Activated CD4-positive, alpha-beta memory T cell treated with anti-CD3 and anti-CD28 coated beads, Interleukin-2, amount 10 ng/mL, durations not matched to agents 7 days and 5 days (primary cell): ENCODE measurements around the gene EMP1. TPM values are rescaled to one million over a fixed set of nuclear protein-coding genes. Genes with fewer than 3 reads are reported as not detected.

Experiments
- CTCF ChIA-PET: fragments of 350-600 bp; sonication (Branson Sonifier 250); formaldehyde crosslinking; loops from one replicate; lab custom pipeline; 2021; ENCODE audit warnings: antibody characterized with exemption, inconsistent platforms; lab: Charles Lee
- POLR2A ChIA-PET: fragments of 350-600 bp; sonication (Branson Sonifier 250); formaldehyde crosslinking; loops from one replicate; lab custom pipeline; 2021; ENCODE audit warnings: antibody characterized with exemption; lab: Charles Lee
- DNase-seq: peaks from one replicate; pipeline ENCODE4 v3.0.0-alpha.2; 2020
- H3K27ac Mint-ChIP-seq: one replicate; pipeline ENCODE4 v1.8.0; 2021; ENCODE audit warnings: mild to moderate bottlenecking, mixed read lengths
- H3K27me3 Mint-ChIP-seq: one replicate; pipeline ENCODE4 v1.8.0; 2021; ENCODE audit warnings: mixed read lengths
- H3K36me3 Mint-ChIP-seq: one replicate; pipeline ENCODE4 v1.8.0; 2021; ENCODE audit warnings: low read depth, mixed read lengths
- H3K4me1 Mint-ChIP-seq: one replicate; pipeline ENCODE4 v1.8.0; 2021; ENCODE audit warnings: mixed read lengths
- H3K4me3 Mint-ChIP-seq: one replicate; pipeline ENCODE4 v1.8.0; 2021; ENCODE audit warnings: mild to moderate bottlenecking, mixed read lengths
- H3K9me3 Mint-ChIP-seq: one replicate; pipeline ENCODE4 v1.8.0; 2021; ENCODE audit warnings: mixed read lengths
- total RNA-seq, 2 experiments: library from RNA; stranded (reverse); gene quantifications; one replicate each; pipeline ENCODE4 v1.2.3, GENCODE V29; 2021

EMP1 gene
- total RNA-seq, 2 experiments from 2014 or later: 90.4 to 101 TPM

DNA sequence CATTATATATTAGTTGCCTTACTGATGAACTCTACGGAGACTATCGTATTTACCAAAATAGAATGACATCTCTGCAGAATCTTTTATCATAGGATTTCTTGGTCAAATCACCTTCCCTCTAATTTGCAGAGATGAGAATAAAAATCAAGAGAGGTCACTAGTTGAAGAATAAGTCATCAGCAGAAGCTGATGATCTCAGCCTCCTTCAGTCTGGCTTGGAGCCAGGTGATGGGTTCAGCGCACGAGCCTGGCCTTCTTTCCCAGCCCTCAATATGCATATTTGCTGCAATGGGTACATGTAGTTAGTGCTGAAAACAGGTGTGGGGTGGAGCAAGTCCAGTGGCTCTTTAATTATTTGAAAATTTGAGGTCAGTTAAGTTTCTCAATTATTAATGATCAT is 19.2 kb upstream of the EMP1 start:
- Mint-ChIP-seq H3K4me1 (peaks cover 69% of the 10 kb centered on the region), H3K36me3 (peaks cover 4% of the 10 kb centered on the region), H3K27ac (no peak overlapping the region), H3K27me3 (peaks cover 39% of the 10 kb centered on the region), H3K4me3 (no peak overlapping the region), H3K9me3 (no peaks in the 10 kb centered on the region)
- ChIA-PET CTCF (no interaction called here), POLR2A (no interaction called here)
- no peak for DNase-seq

DNA sequence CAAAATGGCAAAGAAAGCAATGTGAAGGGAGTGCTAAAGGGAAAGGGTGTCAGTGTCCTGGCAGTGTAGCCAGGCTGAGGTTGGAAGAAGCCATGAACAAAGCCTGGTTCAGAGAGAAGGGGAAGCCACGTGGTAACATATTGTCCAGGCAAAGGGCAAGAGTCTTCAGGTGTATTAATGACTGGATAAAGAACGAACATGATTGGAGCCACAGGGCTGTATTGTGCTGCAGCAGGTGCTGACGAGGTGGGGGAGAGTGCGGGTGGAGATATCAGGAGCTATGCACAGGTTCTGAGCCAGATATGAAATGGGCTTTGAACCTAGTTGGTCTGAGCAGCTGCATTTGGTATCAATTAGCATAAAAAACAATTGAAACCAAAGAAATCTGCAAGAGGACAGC is 18.6 kb upstream of the EMP1 start:
- CTCF ChIA-PET: interaction anchor here (2.3 kb wide), 1 partner anchor 34 kb away, joined by 7 read pairs; no protein-coding TSS in a partner anchor

GRCh38 chr12:13178568-13179210 is 17.8 kb upstream of the EMP1 start:
- peaks cover 4% of the 10 kb centered on the region for H3K36me3 Mint-ChIP-seq
- CTCF ChIA-PET: interaction anchor here (0.7 to 2.3 kb wide), 6 partner anchors 15 to 80 kb away, joined by 3 to 10 read pairs (median 6); partner anchors contain the start of gene EMP1
- H3K9me3 Mint-ChIP-seq: no peaks in the 10 kb centered on the region
- peaks cover 68% of the 10 kb centered on the region for H3K4me1 Mint-ChIP-seq
- peak overlapping the region; percentile 62 for H3K4me3 Mint-ChIP-seq
- H3K27ac Mint-ChIP-seq: peak overlapping the region; percentile 89
- peaks cover 32% of the 10 kb centered on the region for H3K27me3 Mint-ChIP-seq
- POLR2A ChIA-PET: interaction anchor here (1.2 to 2.5 kb wide), 9 partner anchors 13 to 34 kb away, joined by 3 to 30 read pairs (median 7); partner anchors contain the start of gene EMP1
- DNase-seq: no peak

More for the DNA sequence above, 18.6 kb upstream of the EMP1 start:
- no peak for DNase-seq
- Mint-ChIP-seq H3K27ac (no peak overlapping the region), H3K9me3 (no peaks in the 10 kb centered on the region), H3K36me3 (peaks cover 4% of the 10 kb centered on the region), H3K4me3 (no peak overlapping the region), H3K4me1 (peaks cover 68% of the 10 kb centered on the region), H3K27me3 (peaks cover 34% of the 10 kb centered on the region)
- POLR2A ChIA-PET: interaction anchor here (2.5 kb wide), 1 partner anchor 18 kb away, joined by 30 read pairs; the partner anchor contains the start of gene EMP1

GRCh38 chr12:13179211-13180074 is 17.1 kb upstream of the EMP1 start:
- DNase-seq: peak; percentile 81
- ChIA-PET CTCF (interaction anchor here (0.7 to 2.3 kb wide), 9 partner anchors 14 to 263 kb away, joined by 3 to 10 read pairs (median 5); partner anchors contain the start of gene EMP1), POLR2A (interaction anchor here (0.5 to 2.5 kb wide), 14 partner anchors 9 to 161 kb away, joined by 3 to 30 read pairs (median 6); partner anchors contain the start of genes EMP1 and FAM234B)
- H3K27ac Mint-ChIP-seq: peak overlapping the region; percentile 89
- H3K36me3 Mint-ChIP-seq: peaks cover 8% of the 10 kb centered on the region
- H3K27me3 Mint-ChIP-seq: peaks cover 32% of the 10 kb centered on the region
- H3K4me1 Mint-ChIP-seq: peaks cover 68% of the 10 kb centered on the region
- no peaks in the 10 kb centered on the region for H3K9me3 Mint-ChIP-seq
- peak overlapping the region; percentile 62 for H3K4me3 Mint-ChIP-seq

- Mint-ChIP-seq H3K27me3 (peaks cover 29% of the 10 kb centered on the region), H3K4me1 (peaks cover 64% of the 10 kb centered on the region), H3K27ac (no peak overlapping the region), H3K9me3 (no peaks in the 10 kb centered on the region), H3K4me3 (no peak overlapping the region), H3K36me3 (peaks cover 5% of the 10 kb centered on the region)
- ChIA-PET CTCF (interaction anchor here (0.9 kb wide), 1 partner anchor 74 kb away, joined by 3 read pairs; no protein-coding TSS in a partner anchor), POLR2A (interaction anchor here (0.8 to 1.3 kb wide), 2 partner anchors 14 to 16 kb away, joined by 3 to 7 read pairs; partner anchors contain the start of gene EMP1)
- DNase-seq: no peak
Observed at GRCh38 chr12:13181375-13182070, 15.0 kb upstream of the EMP1 start.

DNA sequence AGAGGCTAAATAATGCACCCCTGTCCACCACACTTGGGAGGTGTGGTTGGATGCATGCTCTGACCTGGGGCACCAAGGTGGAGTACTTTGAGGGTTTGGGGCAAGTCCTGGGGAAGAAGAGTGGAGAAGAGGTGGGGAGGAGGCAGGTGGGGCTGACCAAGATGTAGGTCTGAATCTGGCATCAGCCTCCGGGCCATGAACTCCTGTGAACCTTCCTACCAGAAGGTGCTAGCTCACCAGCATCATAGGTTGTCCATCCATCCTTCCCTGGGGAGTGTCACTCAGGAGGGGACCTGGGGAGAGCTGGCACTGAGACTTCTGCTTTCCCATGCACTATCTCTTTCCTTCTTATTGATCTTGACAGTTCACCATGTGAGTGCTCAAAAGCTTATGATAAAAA is 13.6 kb upstream of the EMP1 start:
- peaks cover 4% of the 10 kb centered on the region for H3K36me3 Mint-ChIP-seq
- POLR2A ChIA-PET: interaction anchor here (1.7 kb wide), 1 partner anchor 13 kb away, joined by 5 read pairs; the partner anchor contains the start of gene EMP1
- peaks cover 57% of the 10 kb centered on the region for H3K4me1 Mint-ChIP-seq
- H3K9me3 Mint-ChIP-seq: no peaks in the 10 kb centered on the region
- no peak for DNase-seq
- H3K27me3 Mint-ChIP-seq: peaks cover 24% of the 10 kb centered on the region
- no peak overlapping the region for H3K27ac Mint-ChIP-seq
- H3K4me3 Mint-ChIP-seq: no peak overlapping the region
- CTCF ChIA-PET: no interaction called here

GRCh38 chr12:13183620-13184019 is 12.9 kb upstream of the EMP1 start:
- DNase-seq: peak; percentile 29
- ChIA-PET CTCF (no interaction called here), POLR2A (interaction anchor here (1.7 kb wide), 1 partner anchor 12 kb away, joined by 5 read pairs; the partner anchor contains the start of gene EMP1)
- peaks cover 4% of the 10 kb centered on the region for H3K36me3 Mint-ChIP-seq
- H3K4me3 Mint-ChIP-seq: no peak overlapping the region
- peak overlapping the region; percentile 50 for H3K27ac Mint-ChIP-seq
- H3K9me3 Mint-ChIP-seq: no peaks in the 10 kb centered on the region
- peaks cover 51% of the 10 kb centered on the region for H3K4me1 Mint-ChIP-seq
- H3K27me3 Mint-ChIP-seq: peaks cover 24% of the 10 kb centered on the region

- Mint-ChIP-seq H3K36me3 (peaks cover 4% of the 10 kb centered on the region), H3K4me1 (peaks cover 27% of the 10 kb centered on the region), H3K27me3 (peaks cover 34% of the 10 kb centered on the region), H3K27ac (no peak overlapping the region), H3K9me3 (no peaks in the 10 kb centered on the region), H3K4me3 (no peak overlapping the region)
- DNase-seq: no peak
- ChIA-PET POLR2A (no interaction called here), CTCF (no interaction called here)
Observed at GRCh38 chr12:13186302-13186701, 10.2 kb upstream of the EMP1 start.

DNA sequence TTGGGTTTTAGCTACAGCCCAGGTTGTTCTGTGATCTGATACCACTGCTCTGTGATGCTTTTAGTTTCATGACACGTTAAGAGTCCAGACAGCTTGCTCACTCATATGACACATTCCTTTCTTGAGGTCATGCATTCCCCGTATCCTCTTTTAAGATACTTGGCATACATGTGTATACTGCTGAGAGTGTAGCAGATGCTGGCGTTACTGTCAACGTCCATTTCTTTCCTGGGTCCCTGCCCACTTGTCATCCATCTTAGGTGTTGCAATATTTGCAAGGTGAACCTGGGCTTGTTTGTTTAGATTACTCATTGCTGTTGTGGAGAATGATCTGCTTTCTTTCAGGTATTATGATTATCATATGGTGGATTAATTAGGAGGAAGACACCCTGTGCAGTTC is 9.1 kb upstream of the EMP1 start:
- H3K9me3 Mint-ChIP-seq: no peaks in the 10 kb centered on the region
- H3K36me3 Mint-ChIP-seq: peaks cover 4% of the 10 kb centered on the region
- H3K27ac Mint-ChIP-seq: no peak overlapping the region
- no peak for DNase-seq
- H3K27me3 Mint-ChIP-seq: peaks cover 30% of the 10 kb centered on the region
- no peak overlapping the region for H3K4me3 Mint-ChIP-seq
- H3K4me1 Mint-ChIP-seq: peaks cover 24% of the 10 kb centered on the region
- ChIA-PET POLR2A (interaction anchor here (2.5 kb wide), 1 partner anchor 8 kb away, joined by 7 read pairs; no protein-coding TSS in a partner anchor), CTCF (no interaction called here)

GRCh38 chr12:13189264-13189663 is 7.3 kb upstream of the EMP1 start:
- H3K27ac Mint-ChIP-seq: no peak overlapping the region
- H3K4me1 Mint-ChIP-seq: peaks cover 7% of the 10 kb centered on the region
- POLR2A ChIA-PET: interaction anchor here (2.5 kb wide), 1 partner anchor 10 kb away, joined by 7 read pairs; no protein-coding TSS in a partner anchor
- H3K9me3 Mint-ChIP-seq: no peaks in the 10 kb centered on the region
- DNase-seq: no peak
- H3K36me3 Mint-ChIP-seq: no peaks in the 10 kb centered on the region
- no peak overlapping the region for H3K4me3 Mint-ChIP-seq
- H3K27me3 Mint-ChIP-seq: peaks cover 34% of the 10 kb centered on the region
- CTCF ChIA-PET: no interaction called here

DNA sequence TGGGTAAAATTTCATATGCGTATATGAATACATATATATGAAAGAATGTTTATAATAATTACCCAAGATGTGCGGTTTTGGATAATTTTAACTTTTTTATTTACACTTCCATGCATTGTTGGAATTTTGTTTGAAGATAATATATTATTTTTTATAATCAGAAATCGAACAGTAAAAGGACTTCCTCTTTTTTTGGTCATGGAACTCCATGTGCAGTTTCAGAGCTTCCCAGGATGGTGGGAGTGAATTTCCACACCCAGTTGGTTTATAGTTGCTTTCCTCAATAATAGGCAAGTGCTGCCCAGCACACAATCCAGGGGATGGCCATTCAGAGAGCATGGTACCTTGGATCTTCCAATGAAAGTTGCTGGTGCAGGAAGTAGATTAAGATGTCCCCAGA is 6.3 kb upstream of the EMP1 start:
- peaks cover 12% of the 10 kb centered on the region for H3K4me1 Mint-ChIP-seq
- no peaks in the 10 kb centered on the region for H3K36me3 Mint-ChIP-seq
- peaks cover 34% of the 10 kb centered on the region for H3K27me3 Mint-ChIP-seq
- DNase-seq: no peak
- no peak overlapping the region for H3K27ac Mint-ChIP-seq
- ChIA-PET CTCF (no interaction called here), POLR2A (no interaction called here)
- no peak overlapping the region for H3K4me3 Mint-ChIP-seq
- no peaks in the 10 kb centered on the region for H3K9me3 Mint-ChIP-seq

DNA sequence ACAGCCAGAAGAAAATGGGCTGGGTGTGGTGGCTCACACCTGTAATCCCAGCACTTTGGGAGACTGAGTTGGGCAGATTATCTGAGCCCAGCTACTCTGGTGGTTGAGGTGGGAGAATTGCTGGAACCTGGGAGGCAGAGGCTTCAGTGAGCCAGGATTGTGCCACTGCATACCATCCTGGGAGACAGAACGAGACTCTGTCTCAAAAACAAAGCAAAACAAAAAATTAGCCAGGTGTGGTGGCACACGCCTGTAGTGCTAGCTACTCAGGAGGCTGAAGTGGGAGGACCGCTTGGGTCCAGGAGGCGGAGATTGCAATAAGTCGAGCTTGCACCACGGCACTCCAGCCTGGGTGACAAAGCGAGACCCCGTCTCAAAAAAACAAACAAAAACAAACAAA is 3.8 kb upstream of the EMP1 start:
- Mint-ChIP-seq H3K4me1 (peaks cover 37% of the 10 kb centered on the region), H3K9me3 (no peaks in the 10 kb centered on the region), H3K36me3 (peaks cover 1% of the 10 kb centered on the region), H3K4me3 (no peak overlapping the region), H3K27ac (no peak overlapping the region), H3K27me3 (peaks cover 28% of the 10 kb centered on the region)
- no peak for DNase-seq
- ChIA-PET CTCF (interaction anchor here (0.7 kb wide), 1 partner anchor 11 kb away, joined by 4 read pairs; no protein-coding TSS in a partner anchor), POLR2A (interaction anchor here (2.1 kb wide), 1 partner anchor 13 kb away, joined by 8 read pairs; no protein-coding TSS in a partner anchor)
